C4-2B (cell line): Measurements from ENCODE around the gene PDZD2.
"Not testable (repeated sequence)": the region's sequence is repeated elsewhere in the genome, so short reads cannot be mapped to it uniquely, and the experiment has no call there.

Experiments
- H3K27ac ChIP-seq: fragments of 450-650 bp; 2 replicates; pipeline ENCODE4 v1.5.1; 2017
- CTCF ChIP-seq: fragments of 450-650 bp; conservative IDR thresholded peaks from 2 replicates; pipeline ENCODE4 v1.5.1; 2017; ENCODE audit warnings: mild to moderate bottlenecking
- ZFX ChIP-seq: fragments of 450-650 bp; IDR thresholded peaks from 2 replicates; pipeline ENCODE4 v1.6.1; 2017

PDZD2 gene

DNA sequence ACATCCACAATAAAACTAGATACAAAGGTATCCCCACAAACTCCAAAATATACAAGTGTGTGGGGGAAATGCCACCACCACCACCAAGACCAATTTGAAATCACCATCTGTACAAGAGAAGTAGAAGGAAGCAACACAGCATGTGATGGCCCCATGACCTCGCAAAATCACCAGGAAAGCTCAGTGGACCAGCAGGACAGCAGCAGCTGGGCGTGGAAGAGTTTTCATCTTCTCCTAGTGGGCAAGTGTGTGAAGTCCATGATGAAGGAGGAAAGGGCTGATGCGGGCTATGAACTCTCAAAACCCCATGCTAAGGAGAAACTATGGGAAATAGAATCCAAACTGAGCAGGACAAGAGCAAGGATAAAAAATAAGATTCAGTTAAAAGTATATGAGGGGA lies 477.1 kb downstream of the PDZD2 start:
- TF ChIP-seq CTCF = no peak
- TF ChIP-seq ZFX = no peak
- H3K27ac ChIP-seq = no peak overlapping the region

DNA sequence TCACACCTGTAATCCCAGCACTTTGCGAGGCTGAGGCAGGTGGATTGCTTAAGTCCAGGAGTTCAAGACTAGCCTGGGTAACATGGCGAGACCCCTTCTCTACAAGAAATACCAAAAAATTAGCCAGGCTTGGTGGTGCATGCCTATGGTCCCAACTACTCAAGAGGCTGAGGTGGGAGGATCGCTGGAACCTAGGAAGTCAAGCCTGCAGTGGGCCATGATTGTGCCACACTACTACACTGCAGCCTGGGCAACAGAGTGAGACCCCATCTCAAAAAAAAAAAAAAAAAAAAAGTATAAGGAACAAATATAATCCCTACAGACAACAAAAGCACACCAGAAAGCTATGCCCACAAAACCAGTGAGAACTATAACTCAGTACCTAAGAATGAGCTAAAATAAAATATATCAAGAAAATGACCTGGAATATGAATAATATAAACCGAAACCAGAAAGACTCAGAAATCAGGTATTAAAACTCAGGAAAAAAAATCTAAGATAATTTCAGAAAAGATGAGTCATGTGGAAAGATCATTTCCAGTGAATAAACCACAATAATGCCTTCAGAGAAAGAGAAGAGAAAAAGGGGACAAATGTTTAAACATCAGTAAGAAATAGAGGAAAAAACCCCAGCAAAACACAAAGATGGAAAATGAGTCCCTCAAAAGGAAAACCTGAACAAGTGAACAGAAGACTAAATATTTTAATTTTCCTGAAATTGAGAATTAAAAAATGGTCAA lies 477.8 kb downstream of the PDZD2 start:
- H3K27ac ChIP-seq = no peak overlapping the region
- no peak for TF ChIP-seq CTCF
- TF ChIP-seq ZFX = no peak

GRCh38 chr5:32118922-32119321 lies 480.0 kb downstream of the PDZD2 start:
- H3K27ac ChIP-seq = not testable (repeated sequence)

DNA sequence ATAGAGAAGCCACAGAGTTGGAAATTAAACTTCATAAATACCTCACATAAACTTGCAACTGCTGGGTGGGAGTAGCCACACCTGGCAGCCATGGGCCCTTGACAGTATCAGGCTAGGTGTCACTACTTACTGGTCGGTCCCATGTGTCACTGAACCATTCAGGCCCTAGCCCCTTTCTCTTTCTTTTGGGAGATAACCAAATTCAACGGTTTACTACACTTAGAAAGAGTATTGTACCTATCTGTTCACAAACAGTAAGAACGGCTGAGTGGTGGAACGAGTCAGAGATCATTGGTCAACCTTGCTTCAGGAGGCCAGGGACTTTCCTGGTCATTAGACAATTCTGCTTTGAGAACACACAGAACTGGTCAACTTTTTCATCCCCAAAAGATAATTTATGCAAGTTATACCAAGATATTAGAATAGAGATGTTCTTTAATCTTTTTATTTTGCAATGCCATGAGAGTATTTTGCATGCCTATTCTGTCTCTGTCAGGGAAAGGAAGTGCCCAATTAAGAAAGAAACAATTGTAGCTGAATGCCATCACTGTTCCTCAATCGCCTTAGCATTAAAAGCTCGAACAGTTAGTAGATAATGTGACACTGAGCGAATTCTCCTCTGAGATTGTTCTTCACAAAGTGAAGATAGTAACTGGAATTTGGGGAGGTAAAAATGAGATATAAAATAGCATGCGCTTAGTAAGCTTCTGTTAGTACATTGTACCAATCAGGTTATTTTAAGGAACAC lies 484.3 kb downstream of the PDZD2 start:
- H3K27ac ChIP-seq = no peak overlapping the region
- TF ChIP-seq CTCF = no peak
- no peak for TF ChIP-seq ZFX

GRCh38 chr5:32123889-32124676 lies 485.2 kb downstream of the PDZD2 start:
- H3K27ac ChIP-seq = no peak overlapping the region
- TF ChIP-seq ZFX = no peak

- H3K27ac ChIP-seq = no peak overlapping the region
- TF ChIP-seq CTCF (no peak), ZFX (no peak)
Observed at GRCh38 chr5:32126691-32127090, 487.8 kb downstream of the PDZD2 start.

DNA sequence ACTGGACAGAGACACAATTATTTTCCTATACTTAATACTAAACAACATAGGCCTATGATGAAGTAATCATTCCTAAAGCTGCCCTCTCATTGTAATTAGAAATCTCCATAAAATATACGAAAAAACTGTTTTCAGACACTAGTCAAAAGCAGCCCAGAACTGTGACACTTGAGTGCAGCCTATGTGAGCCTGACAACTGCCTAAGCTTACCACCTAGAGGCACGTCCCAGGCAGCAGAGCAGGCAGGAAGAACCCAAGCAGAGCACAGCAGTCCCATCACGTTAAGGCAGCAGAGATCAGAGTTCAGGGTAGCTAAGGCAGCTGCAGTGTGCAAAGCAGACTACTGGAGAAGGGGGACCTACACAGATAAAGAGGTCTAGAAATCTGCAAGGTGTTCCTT lies 488.8 kb downstream of the PDZD2 start:
- TF ChIP-seq ZFX (no peak), CTCF (no peak)
- H3K27ac ChIP-seq = peak overlapping the region; percentile 71; the same call in 1 of the 2 replicates

DNA sequence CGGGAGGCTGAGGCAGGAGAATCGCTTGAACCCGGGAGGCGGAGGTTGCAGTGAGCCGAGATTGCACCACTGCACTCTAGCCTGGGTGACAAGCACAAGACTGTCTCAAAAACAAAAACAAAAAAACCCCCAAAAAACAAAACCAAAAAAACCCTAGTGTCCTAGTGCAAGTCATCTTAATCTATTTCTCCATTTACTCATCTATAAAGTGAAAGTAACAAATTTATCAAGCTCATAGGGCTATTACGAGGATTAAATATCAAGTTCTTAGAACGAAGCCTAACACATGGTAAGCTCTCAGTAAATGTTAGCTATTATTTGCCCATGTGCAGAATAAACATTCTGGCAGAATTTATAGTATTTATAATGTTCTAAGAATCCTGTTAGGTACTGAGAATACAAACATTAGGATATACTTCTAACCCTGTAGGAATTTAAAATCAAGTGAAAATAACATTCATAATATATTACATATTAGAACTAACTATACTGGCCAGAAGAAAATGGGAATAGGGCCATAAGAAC lies 490.2 kb downstream of the PDZD2 start:
- TF ChIP-seq ZFX (no peak), CTCF (no peak)
- peak overlapping the region; percentile 71 for H3K27ac ChIP-seq
